HG03045 (cell line): ENCODE data around the gene CTBP2.

ENCODE experiments used
- ATAC-seq: cut with Tn5 transposase; IDR thresholded peaks from one replicate; pipeline ENCODE4 v1.9.1; 2021; ENCODE audit warnings: mild to moderate bottlenecking, moderate library complexity; ENCODE audit not compliant: unreplicated experiment

CTBP2 gene

DNA sequence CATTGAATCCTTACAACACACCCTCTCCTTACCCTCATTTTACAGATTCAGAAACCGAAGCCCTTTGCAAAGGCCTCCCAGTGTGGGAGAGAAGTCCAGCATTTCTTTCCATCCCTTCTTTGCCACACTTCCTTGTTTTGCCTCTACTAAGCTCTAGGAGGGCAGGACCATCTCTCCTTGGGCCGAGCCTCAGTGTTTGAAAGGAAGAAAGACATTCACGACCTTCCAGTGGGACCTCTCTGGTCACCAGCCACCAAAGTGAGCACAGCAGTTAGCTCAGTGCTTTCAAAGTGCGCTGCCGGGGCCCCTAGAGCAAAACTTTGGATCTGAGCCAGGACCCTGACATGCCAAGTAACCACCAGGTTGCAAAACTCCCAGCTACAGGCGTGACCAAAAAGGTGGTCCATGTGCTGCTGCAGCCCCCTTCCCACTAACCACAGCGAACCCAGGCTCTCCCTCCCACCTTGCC, 12.4 kb downstream of the CTBP2 start:
- ATAC-seq = no peak

DNA sequence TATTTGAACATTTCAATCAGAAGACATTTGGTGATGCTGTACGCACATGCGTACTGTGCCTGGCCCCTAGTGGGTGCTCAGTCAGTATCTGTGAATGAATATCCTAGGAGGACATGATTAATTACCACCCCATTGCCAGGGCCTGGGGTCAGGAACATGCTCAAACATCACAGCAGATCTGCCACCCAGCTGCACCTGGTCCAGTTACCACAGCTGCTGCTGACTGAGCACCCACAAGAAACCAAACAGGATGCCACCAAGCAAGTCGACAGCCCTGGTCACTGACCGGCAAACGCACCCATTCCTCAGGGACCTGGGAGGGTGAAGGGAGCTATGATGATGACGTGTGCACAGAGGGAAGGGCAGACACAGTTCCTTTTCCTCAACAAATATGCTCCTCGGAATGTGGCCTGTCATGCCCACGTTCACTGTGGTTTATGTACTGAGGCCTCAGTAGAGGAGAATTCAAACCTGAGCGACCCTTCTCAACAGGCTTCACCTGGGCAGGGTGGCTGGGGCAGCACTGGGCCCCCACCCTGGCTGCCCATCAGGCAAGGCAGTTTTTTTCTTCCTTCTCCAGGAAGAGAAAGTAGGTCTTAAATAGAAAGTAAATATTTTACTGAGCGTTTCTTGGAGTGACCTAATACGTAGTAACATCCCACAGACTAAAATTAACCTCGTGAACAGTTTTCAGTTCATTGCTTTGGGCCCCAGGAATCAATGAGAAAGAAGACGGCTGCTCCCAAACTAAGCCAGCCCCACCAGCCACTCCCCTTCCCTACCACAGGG, 13.4 kb downstream of the CTBP2 start:
- ATAC-seq = no peak

DNA sequence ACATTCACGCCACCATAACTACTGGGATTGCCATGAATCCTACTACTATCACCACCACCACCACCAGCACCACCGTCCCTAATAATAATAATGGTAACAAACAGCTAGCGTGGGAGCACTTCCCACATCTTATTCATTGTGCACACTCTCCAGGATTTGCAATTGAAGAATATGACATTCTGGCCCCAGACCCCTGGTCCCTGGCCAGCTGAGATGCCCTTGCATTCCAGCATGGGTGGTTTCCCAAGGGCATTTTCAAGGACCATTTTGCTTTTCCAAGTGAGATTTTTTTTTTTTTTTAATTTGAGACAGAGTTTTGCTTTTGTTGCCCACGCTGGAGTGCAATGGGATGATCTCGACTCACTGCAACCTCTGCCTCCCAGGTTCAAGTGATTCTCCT, 14.7 kb downstream of the CTBP2 start:
- no peak for ATAC-seq

DNA sequence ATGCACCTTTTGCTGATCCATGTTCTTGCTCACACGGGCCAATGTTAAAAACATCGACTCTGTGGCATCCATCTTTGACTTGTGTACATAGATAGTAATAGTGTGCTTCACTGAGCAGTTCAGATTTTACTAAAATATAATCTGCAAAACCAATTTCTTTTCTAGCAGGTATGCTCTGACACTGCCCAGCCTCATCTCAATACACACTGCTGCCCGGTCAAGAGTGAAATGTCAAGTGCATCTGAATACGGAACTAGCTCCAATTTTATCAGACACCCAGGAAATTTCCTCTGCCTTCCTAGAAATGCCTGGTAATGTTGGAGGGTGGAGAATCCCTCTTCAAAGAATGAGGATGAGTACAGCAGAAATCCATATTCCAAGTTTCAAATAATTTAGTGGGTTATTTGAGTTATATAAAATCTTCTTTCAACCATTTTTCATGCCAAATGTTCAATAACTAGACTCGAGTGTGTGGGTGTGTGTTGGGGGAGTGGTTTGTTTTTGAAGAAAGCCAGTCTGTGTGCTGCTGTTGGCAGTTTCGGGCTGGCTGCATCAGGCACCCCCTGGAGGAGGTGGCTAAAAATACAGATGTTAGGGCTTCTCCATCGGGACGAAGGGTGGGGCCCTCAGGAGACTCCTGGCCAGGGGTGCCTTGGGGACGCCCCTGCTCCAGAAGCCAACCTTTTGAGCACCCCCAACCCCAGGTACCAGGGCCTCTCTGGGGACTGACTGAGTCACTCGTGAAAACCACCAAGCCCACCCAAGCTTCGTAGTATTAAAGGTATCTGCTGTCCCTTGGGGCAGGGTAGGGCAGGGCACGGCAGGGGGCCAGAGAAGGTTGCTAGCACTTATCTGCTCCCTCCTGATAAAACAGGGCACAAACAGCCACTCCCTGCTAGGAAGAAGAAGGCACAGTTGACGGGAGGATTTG, 15.4 kb downstream of the CTBP2 start:
- no peak for ATAC-seq

DNA sequence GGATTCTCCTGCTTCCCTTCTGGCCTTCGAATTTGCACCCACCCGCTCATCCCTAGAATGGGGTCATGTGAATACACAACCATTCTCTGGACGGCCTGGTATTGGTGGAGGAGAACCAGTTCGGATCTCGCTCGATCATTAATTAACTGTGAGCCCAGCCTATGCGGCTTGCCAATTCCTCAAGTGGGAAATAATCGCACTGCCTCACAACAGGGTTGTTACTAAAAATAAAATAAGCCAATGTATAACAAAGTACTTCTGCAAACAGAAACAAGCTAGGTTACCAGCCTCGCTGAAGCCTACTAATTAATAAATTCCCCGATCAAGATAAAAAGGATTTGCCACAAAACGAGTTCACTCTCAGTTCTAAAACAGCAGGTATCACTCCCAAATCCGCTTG, 16.2 kb downstream of the CTBP2 start:
- ATAC-seq = no peak

DNA sequence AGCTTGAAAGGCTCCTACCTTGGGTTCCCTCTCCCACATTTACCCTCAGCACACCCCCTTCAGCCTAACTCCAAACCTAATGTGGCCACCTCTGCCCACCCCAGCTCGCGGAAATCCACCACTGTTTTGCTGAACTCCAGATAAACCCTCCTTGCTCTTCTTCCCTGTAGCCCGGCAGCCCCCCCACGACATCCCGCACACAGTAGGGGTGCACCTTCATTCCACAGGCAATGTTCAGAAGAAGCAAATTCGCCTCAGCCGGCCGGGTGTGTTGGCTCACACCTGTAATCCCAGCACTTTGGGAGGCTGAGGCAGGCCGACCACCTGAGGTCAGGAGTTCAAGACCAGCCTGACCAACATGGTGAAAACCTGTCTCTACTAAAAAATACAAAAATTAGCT, 17.4 kb downstream of the CTBP2 start:
- ATAC-seq = no peak

DNA sequence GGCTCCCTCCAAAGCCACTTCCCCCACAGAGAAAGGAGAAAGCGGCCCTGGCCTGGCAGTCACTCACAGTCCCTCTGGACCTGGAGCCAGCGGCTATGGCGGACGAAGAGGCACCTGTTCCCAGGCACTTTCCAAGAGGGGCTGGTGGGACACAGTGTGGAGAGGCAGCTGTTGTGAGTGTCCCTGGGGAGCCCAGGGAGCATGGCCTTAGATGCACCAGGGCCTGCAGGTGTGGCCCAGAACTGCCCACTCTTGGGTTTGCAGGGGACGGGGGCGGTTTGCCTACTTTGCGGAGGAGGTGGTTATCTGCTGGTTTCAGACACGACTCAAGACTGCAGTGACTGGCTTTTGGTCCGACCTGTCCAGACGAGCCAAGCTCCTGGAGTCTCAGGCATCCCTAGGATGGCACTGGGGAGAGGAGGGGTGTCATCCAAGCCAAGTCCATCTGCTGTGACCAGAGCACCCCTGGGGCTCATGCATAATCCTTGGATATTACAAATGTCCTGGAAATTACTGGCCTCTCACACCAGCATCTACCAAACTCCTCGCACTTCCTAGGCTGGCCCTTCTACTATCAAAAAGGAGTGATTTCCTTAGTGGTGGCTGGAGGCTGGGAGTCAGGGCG, 18.4 kb downstream of the CTBP2 start:
- no peak for ATAC-seq

DNA sequence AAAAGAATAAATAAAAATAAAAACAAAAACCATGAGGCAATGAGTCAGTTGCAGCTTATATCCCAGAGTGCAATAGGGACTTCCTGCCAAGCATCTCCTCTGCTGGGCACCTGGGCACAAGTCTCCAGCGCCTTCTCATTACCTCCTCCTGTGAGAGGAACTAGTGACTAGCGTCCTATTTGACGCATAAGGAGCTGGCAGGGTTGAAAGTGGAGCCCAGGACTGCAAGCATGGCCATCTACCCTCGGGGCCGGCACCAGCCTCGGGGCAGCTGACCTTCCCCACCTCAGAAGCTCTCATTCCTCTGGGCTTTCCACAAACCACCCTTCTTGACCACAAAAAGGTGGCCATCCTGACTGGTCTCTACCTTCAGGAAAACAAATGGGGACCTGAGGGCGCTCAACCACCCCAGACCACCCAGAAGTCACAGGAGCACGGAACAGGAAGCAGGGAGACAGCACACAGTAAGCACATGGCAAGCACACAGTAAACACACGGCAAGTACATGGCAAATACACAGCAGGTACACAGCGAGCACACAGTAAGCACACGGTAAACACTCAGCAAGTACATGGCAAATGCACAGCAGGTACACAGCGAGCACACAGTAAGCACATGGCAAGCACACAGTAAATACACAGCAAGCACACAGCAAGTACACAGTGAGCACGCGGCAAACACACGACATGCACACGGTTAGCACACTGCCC, 19.1 kb downstream of the CTBP2 start:
- no peak for ATAC-seq

DNA sequence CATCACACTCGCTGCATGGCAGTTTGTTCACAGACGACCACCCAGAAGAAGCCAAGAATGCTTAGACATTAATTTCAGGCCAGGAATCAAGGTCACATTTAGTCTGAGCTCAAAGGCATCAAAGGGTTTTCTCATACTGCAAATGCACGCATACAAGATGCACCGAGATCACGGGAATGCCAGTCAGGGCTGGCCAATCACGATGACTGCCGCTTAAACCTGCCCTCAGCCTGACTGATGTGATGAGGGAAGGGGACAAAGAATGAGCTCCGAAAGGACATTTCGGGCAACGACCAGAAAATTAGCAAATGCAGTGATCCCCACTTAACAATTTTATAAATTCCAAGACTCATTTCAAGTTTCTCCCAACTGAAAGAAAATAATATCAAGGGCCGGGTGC, 20.2 kb downstream of the CTBP2 start:
- ATAC-seq = no peak

DNA sequence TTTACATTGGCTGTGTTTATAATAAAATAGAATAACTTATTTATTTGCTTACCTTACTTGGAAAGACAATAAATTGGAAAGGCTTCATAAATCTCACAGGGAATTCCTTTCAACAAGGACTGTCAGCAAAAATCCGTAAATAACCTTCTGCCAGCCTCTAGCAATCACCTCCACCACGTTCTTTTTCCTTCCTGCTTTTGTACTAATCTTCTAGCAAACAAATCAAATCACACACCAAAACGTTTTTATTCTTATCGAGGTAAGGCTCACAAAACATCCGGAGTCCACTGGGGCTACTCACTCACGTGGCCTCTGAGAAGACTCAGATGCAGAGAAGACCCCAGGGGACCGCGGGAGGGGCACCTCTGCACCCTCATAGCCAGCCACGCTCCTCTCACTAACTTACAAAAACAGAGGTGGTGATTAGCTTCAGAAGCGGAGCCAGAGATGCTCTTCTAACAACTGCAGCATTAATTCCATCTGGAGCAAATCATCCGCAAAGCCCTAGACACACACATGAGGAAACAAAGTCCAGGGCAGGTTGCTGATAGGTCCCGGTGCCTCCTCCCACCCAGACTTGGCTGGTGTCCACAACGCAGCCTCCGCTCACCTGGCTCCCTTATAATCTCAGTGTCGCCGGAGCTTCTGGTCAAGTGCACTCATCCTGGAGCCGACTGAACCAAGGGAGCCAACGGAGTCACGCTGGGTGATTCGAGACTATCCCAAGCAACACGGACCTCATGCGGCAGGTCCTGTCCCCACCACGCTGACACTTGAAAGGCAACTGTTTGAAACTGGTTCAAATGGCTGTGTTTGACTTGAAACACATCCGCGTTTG, 22.5 kb downstream of the CTBP2 start:
- ATAC-seq = no peak

DNA sequence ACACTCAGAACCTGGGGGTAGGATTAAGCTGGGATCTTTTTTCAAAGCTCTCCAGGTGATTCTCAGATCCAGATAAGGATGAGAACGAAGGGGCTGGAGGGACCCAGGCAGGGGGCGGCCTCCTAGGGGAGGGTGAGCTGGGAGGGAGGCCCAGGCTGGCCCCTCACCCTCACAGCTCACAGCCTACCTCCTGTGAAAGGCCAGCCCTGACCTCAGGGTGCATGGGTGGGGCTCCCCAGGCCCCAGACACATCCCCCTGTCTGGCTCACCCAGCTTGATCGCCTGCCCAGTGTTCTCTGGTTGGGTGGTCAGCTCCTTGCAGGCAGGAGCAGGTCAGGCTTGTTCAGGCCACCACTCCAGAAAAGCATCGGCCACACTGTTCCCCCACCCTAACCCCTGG, 24.3 kb downstream of the CTBP2 start:
- no peak for ATAC-seq

DNA sequence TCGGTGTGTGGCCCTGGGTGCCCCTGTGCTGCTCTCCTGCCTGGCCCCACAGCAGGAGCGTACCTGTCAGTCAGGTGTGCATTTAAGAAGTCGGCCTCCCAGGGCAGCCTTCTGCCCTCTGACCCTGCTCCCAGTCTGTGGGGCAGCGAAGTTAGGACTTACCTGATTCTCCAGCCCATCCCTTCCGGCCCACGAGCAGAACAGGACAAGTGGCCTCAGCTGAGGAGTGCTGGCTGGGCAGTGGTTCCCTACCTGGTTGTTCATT, 24.7 kb downstream of the CTBP2 start:
- no peak for ATAC-seq

DNA sequence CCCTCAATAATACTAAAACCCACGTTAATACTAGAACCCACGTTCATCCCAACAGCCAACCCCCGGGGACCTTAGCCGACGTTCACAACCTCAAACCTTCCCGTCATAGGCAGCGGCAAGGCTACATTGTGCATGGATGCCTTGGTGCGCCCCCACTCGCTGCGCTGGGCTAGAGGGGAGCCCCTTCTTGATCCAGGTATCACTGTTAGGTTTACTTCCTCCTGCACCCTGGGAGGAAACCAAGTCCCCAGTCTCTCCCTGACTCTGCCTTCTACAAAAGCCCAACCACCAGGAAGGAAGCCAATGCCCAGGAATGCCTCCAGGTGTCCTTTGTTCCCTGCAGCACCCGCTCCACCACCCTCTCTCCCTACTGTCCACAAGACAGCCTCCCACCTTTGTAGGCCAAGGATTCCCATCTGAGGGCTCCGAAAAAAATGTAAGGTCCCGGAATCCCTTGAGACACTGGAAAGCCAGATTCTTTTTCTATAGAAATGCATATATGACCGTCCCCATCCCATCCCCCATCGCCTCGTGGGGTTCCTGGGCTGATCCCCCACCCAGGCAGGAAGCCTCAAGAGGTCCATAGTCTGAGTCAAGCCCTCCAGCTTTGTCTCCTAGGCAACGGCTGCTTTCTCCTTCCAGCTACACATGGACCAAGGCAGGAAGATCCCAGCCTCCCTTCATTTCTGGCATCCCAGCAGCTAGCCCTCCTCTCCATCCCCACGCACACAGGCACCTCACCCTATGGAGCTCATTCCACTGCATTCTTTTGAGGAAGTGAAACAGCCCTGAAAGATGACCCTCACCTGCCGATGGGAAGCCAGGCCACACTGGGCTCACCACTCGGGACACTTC, 25.2 kb downstream of the CTBP2 start:
- ATAC-seq = no peak

DNA sequence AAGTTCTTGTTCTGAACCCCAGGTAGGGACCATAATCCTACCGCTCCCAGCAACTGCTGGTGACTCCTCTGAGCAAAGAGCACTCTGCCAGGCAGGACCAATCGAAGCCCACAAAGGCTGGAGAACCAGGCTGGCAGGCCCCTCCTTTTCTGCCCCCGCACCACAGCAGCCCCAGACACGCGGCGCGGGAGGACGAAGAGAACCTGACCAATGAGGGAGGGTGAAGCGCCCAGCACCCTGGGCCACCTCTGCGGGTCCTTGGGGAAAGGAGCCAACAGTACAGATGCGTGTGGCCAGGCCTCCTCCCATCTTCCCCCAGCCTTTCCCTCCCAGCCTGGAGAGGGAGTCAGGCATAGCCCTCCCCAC, 25.9 kb downstream of the CTBP2 start:
- no peak for ATAC-seq

DNA sequence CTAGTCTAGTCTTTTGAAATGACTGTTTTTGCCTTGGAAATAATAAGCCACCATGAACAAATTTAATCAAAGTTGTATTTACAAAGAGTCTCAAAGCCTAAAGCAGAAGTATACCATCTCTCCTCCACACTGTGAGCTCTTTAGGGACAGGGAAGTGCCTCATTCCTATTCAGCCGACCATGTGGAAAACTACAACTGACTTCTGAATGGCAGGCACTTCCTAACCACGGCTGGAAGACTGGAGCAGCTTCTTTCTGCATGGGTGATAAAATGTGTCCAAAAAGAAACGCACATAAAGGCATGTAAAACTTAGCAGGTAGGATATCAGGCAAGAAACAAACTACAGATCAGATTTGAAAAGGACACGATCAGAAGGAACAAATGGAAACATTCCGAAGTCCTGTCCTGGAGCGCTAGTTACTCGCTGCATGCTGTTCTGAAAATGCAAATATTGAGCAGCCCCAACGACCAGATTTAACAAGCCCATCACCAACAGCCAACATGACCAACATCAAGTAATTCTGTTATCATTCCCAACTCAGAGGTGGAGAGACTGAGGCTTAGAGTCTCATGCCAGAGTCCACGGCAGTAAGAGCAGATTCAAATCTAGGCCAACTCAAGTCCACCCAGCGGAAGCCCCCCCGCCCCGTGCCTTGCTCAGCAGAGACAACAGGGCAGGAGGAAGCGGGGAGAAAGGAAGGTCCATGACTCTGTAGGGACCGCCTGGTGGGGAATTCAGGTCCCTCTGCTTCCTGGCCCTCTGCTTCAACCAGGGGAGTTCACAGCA, 26.5 kb downstream of the CTBP2 start:
- no peak for ATAC-seq

DNA sequence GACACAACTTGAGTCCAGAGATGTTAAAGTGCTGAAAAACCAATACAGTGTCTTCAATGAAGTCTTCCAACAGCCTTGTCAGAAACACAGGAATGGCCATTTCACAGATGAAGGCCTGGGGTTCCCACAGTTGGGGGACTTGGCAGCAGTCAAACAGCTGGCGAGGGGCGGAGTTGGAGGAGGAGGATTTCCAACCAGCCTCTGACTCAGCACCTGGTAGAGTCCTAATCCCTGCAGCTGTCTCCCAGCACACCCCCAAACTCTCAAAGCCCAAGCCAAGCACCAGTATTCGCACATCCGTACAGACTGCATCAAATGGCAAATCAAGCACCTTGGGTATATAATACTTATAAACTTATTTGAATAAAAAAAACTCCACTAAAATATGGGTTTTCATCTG, 28.0 kb downstream of the CTBP2 start:
- no peak for ATAC-seq

DNA sequence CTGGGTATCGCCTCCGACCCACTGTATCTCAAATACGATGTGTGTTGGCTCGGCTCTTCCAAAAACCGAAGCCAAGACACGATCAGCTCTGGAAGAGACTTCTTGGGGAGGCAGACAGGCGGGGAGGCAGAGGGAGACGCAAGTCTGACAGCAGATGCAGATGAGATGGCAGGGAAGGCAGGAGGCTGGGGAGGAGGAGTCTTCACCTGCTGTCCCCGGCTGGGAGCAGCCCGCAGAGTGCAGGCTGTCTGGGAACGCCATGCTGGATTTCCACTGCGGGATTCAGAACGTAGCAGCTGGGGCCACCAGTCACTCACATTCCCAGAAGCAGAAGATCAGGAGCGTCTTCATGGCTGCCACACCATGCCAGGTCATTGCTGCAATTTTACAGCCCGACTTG, 29.4 kb downstream of the CTBP2 start:
- ATAC-seq = no peak

DNA sequence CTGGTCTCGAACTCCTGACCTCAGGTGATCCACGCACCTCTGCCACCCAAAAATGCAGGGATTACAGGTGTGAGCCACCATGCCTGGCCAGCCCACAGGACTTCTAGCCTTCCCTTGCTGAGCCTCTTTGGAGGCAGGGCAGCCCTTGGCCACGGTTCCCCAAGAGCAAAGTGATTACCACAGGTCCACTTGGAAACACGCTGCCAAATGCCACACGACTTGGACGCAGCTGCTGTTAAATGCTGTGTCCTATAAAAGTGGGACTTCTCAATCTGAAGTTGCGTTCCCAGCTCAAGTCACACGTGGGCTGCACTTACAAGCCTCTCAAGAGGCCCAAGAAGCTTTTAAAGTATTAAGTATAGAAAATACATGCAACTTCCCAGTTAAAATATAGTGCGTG, 30.1 kb downstream of the CTBP2 start:
- no peak for ATAC-seq

DNA sequence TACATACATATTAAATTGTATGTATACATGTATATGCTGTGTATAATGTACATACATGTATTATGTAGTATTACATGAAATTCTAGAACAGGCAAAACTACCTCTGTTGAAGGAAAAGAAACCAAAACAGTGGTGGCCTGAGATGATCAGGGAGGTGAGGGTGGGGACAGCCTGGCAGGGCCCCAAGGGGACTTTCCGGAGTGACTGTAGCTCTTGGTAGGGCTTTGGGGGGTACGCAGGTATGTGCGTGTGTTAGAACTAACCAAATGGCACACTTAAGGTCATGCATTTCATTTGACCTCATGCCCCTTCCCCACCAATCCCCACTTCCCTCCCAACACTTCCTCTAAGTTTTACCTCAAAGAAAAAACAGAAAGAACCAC, 31.3 kb downstream of the CTBP2 start:
- no peak for ATAC-seq
